Liver (tissue), 3 donors: ENCODE data around the gene DIP2B.

ENCODE experiments used
- FOXA1 ChIP-seq: IDR thresholded peaks from 2 replicates; pipeline ENCODE4 v1.6.1; 2016; ENCODE audit warnings: antibody characterized with exemption
- GABPA ChIP-seq, 2 donors: IDR thresholded peaks in 1 of 2; conservative IDR thresholded peaks in 1 of 2; 2 replicates each; pipeline ENCODE4 v1.6.1; 2016; ENCODE audit warnings: antibody characterized with exemption in 2 of 2, mild to moderate bottlenecking in 1 of 2, moderate library complexity in 1 of 2
- JUND ChIP-seq, 2 donors: IDR thresholded peaks; 2 replicates each; pipeline ENCODE4 v1.6.1; 2016; ENCODE audit warnings: antibody characterized with exemption in 2 of 2
- MAX ChIP-seq: IDR thresholded peaks from 2 replicates; pipeline ENCODE4 v1.6.1; 2016; ENCODE audit warnings: antibody characterized with exemption
- RAD21 ChIP-seq, 2 donors: IDR thresholded peaks; 2 replicates each; pipeline ENCODE4 v1.6.1; 2016; ENCODE audit warnings: antibody characterized with exemption in 2 of 2, mild to moderate bottlenecking in 2 of 2
- TF ChIP-seq, protein P1 (sequence below): IDR thresholded peaks from 2 replicates; pipeline ENCODE4 v1.6.1; 2016; ENCODE audit warnings: antibody characterized with exemption, mild to moderate bottlenecking
- TF ChIP-seq, protein P2 (sequence below): fragments of 150-350 bp; IDR thresholded peaks from 2 replicates; pipeline ENCODE4 v1.5.1; 2017; ENCODE audit warnings: improper control_type of control experiment, low read depth, low read length; ENCODE audit not compliant: missing input control
- donor health status: healthy.
- donor health status: healthy.

- TF ChIP-seq FOXA1 = no peak
- no peak for TF ChIP-seq GABPA (IDR thresholded peaks at IDR 0.05 in 1 of 2, conservative IDR thresholded peaks at IDR 0.05 in 1 of 2)
- TF ChIP-seq, protein P1, sequence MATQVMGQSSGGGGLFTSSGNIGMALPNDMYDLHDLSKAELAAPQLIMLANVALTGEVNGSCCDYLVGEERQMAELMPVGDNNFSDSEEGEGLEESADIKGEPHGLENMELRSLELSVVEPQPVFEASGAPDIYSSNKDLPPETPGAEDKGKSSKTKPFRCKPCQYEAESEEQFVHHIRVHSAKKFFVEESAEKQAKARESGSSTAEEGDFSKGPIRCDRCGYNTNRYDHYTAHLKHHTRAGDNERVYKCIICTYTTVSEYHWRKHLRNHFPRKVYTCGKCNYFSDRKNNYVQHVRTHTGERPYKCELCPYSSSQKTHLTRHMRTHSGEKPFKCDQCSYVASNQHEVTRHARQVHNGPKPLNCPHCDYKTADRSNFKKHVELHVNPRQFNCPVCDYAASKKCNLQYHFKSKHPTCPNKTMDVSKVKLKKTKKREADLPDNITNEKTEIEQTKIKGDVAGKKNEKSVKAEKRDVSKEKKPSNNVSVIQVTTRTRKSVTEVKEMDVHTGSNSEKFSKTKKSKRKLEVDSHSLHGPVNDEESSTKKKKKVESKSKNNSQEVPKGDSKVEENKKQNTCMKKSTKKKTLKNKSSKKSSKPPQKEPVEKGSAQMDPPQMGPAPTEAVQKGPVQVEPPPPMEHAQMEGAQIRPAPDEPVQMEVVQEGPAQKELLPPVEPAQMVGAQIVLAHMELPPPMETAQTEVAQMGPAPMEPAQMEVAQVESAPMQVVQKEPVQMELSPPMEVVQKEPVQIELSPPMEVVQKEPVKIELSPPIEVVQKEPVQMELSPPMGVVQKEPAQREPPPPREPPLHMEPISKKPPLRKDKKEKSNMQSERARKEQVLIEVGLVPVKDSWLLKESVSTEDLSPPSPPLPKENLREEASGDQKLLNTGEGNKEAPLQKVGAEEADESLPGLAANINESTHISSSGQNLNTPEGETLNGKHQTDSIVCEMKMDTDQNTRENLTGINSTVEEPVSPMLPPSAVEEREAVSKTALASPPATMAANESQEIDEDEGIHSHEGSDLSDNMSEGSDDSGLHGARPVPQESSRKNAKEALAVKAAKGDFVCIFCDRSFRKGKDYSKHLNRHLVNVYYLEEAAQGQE = no peak
- TF ChIP-seq, protein P2, sequence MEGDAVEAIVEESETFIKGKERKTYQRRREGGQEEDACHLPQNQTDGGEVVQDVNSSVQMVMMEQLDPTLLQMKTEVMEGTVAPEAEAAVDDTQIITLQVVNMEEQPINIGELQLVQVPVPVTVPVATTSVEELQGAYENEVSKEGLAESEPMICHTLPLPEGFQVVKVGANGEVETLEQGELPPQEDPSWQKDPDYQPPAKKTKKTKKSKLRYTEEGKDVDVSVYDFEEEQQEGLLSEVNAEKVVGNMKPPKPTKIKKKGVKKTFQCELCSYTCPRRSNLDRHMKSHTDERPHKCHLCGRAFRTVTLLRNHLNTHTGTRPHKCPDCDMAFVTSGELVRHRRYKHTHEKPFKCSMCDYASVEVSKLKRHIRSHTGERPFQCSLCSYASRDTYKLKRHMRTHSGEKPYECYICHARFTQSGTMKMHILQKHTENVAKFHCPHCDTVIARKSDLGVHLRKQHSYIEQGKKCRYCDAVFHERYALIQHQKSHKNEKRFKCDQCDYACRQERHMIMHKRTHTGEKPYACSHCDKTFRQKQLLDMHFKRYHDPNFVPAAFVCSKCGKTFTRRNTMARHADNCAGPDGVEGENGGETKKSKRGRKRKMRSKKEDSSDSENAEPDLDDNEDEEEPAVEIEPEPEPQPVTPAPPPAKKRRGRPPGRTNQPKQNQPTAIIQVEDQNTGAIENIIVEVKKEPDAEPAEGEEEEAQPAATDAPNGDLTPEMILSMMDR = no peak
- TF ChIP-seq MAX = no peak
- no peak for TF ChIP-seq RAD21 (IDR thresholded peaks at IDR 0.05)
- TF ChIP-seq JUND (IDR thresholded peaks at IDR 0.05) = no peak
These were observed 227.8 kb downstream of the DIP2B start for GRCh38 chr12:50732591-50732990.
